ENCODE results near the gene MOSPD3.

GRCh38 chr7:100654908-100655831 lies 42.8 kb downstream of the MOSPD3 start:
- TF ChIP-seq TAF1 (IDR thresholded peaks at IDR 0.05; ENCODE audit: low read depth) (no peak), CREB1 (IDR thresholded peaks at IDR 0.05; ENCODE audit: low read depth) (no peak), MAX (IDR thresholded peaks at IDR 0.05) (no peak), EP300 (IDR thresholded peaks at IDR 0.05; ENCODE audit: borderline replicate concordance) (no peak), USF1 (IDR thresholded peaks at IDR 0.05) (no peak), REST (IDR thresholded peaks at IDR 0.05; ENCODE audit: low read depth) (no peak), ZBTB7A (IDR thresholded peaks at IDR 0.05; ENCODE audit: low read depth) (no peak), RAD21 (IDR thresholded peaks at IDR 0.05; ENCODE audit: low read depth) (no peak), TCF12 (IDR thresholded peaks at IDR 0.05; ENCODE audit: low read depth) (no peak), YY1 (IDR thresholded peaks at IDR 0.05; ENCODE audit: low read depth) (no peak)
